Erythroblast (primary cell): ENCODE measurements around the gene ZMYND15.

Experiments
- DNase-seq, 2 experiments: peaks; one replicate each; lab custom pipeline; 2025; lab: John Stamatoyannopoulos, UW
- GATA1 ChIP-seq: IDR thresholded peaks from 2 replicates; pipeline ENCODE4 v1.6.1; 2011; ENCODE audit warnings: low read depth, mild to moderate bottlenecking, control low read depth, low read length, moderate library complexity
- POLR2A ChIP-seq: IDR thresholded peaks from 2 replicates; pipeline ENCODE4 v1.6.1; 2011; ENCODE audit warnings: mild to moderate bottlenecking, low read length

Gene ZMYND15

GRCh38 chr17:4769628-4770027 is 30.0 kb downstream of the ZMYND15 start:
- DNase-seq, result no peak
- TF ChIP-seq GATA1 (no peak), POLR2A (no peak)

- TF ChIP-seq GATA1 (no peak), POLR2A (no peak)
- no peak for DNase-seq
Observed at GRCh38 chr17:4771519-4772234, 32.0 kb downstream of the ZMYND15 start, which contains the start of gene TM4SF5. TM4SF5 (plus strand) TSS chr17:4771886; CDS start chr17:4771923, 37 bp downstream.

GRCh38 chr17:4772235-4772613 is 32.6 kb downstream of the ZMYND15 start:
- TF ChIP-seq GATA1, result no peak
- no peak for TF ChIP-seq POLR2A
- no peak for DNase-seq

GRCh38 chr17:4777969-4778760 is 38.5 kb downstream of the ZMYND15 start:
- DNase-seq, result no peak
- TF ChIP-seq GATA1 (no peak), POLR2A (no peak)

GRCh38 chr17:4780325-4780955 is 40.8 kb downstream of the ZMYND15 start:
- TF ChIP-seq GATA1, result no peak
- no peak for TF ChIP-seq POLR2A
- no peak for DNase-seq

- TF ChIP-seq GATA1, result no peak
- no peak for TF ChIP-seq POLR2A
- DNase-seq, result peak; percentile 29 to 52
Observed at GRCh38 chr17:4782652-4783051, 43.0 kb downstream of the ZMYND15 start.

GRCh38 chr17:4785311-4786105 is 45.9 kb downstream of the ZMYND15 start:
- no peak for TF ChIP-seq POLR2A
- TF ChIP-seq GATA1, result no peak
- no peak for DNase-seq

- no peak for DNase-seq
Observed at GRCh38 chr17:4786106-4786511, 46.5 kb downstream of the ZMYND15 start, which contains the start of gene VMO1. VMO1 (minus strand) TSS chr17:4786364; CDS start chr17:4786352, 12 bp downstream.

GRCh38 chr17:4786516-4786915 is 46.9 kb downstream of the ZMYND15 start:
- TF ChIP-seq POLR2A, result no peak
- no peak for DNase-seq

More at GRCh38 chr17:4786106-4786511, 46.5 kb downstream of the ZMYND15 start, which contains the start of gene VMO1:
- TF ChIP-seq GATA1 (no peak), POLR2A (no peak)

- no peak for DNase-seq
- TF ChIP-seq GATA1, result no peak
- TF ChIP-seq POLR2A, result no peak
Observed at GRCh38 chr17:4788159-4788806, 48.6 kb downstream of the ZMYND15 start.

- no peak for TF ChIP-seq GATA1
- no peak for TF ChIP-seq POLR2A
- DNase-seq, result no peak
Observed at GRCh38 chr17:4788807-4789700, 49.4 kb downstream of the ZMYND15 start, which contains the start of gene GLTPD2. GLTPD2 (plus strand) TSS chr17:4788964; CDS start chr17:4789012, 48 bp downstream.

- TF ChIP-seq GATA1 (no peak), POLR2A (no peak)
- no peak for DNase-seq
Observed at GRCh38 chr17:4789701-4789950, 50.0 kb downstream of the ZMYND15 start.
